ENCODE measurements around the gene TRIM15. TPM values are rescaled to one million over a fixed set of nuclear protein-coding genes. Genes with fewer than 3 reads are reported as not detected.

Gene TRIM15
- total and polyA plus RNA-seq, 8 donors: 0.13 to 24.6 TPM; not detected in 6

GRCh38 chr6:30172681-30173080 is 9.3 kb downstream of the TRIM15 start:
- no peak for DNase-seq
- Histone ChIP-seq H3K4me3 (no peak overlapping the region), H3K27me3 (peaks cover 0 to 75% (median 32%) of the 10 kb centered on the region in 3 donors), H3K4me1 (peaks cover 8 to 13% (median 9%) of the 10 kb centered on the region in 4 donors), H3K27ac (no peak overlapping the region), H3K36me3 (no peaks in the 10 kb centered on the region), H3K9me3 (no peaks in the 10 kb centered on the region)
- WGBS, 5 donors: 75 to 85% (median 81%) methylated on average over 4 of the region's 4 CpGs
- TF ChIP-seq POLR2AphosphoS5 (IDR thresholded peaks at IDR 0.05) (no peak), EP300 (IDR thresholded peaks at IDR 0.05) (no peak), CTCF (IDR thresholded peaks at IDR 0.05) (no peak), POLR2A (IDR thresholded peaks at IDR 0.05) (no peak)
- intact Hi-C loops (cut with DNase I; ENCODE audit: low total_unique reads): no loop called here

DNA sequence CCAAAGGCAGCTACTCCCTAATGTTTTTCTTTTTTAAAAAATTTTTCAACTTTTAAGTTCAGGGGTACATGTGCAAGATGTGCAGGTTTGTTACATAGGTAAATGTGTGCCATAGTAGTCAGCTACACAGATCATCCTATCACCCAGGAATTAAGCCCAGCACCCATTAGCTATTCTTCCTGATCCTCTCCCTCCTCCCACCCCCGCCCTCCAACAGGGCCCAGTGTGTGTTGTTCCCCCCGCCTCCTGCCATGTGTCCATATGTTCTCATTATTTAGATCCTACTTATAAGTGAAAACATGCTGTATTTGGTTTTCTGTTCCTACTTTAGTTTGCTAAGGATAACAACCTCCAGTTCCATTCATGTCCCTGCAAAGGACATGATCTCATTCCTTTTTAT is 12.4 kb downstream of the TRIM15 start:
- H3K4me1 ChIP-seq: peaks cover 8 to 13% (median 9%) of the 10 kb centered on the region in 4 donors
- no peak overlapping the region for H3K4me3 ChIP-seq
- peaks cover 0 to 10% (median 7%) of the 10 kb centered on the region in 4 donors for H3K9me3 ChIP-seq
- TF ChIP-seq EP300 (IDR thresholded peaks at IDR 0.05) (no peak), CTCF (IDR thresholded peaks at IDR 0.05) (no peak), POLR2AphosphoS5 (IDR thresholded peaks at IDR 0.05) (no peak)
- no peak for DNase-seq
- no peaks in the 10 kb centered on the region for H3K36me3 ChIP-seq
- H3K27me3 ChIP-seq: peaks cover 0 to 61% (median 24%) of the 10 kb centered on the region in 3 donors
- H3K27ac ChIP-seq: no peak overlapping the region
- WGBS, 5 donors: 76 to 88% (median 78%) methylated on average over 2 of the region's 2 CpGs
- intact Hi-C loops (cut with DNase I; ENCODE audit: low total_unique reads): no loop called here

- no peak overlapping the region for H3K27ac ChIP-seq
- H3K27me3 ChIP-seq: peaks cover 0 to 31% (median 0%) of the 10 kb centered on the region in 3 donors
- peaks cover 0 to 14% (median 7%) of the 10 kb centered on the region in 4 donors for H3K9me3 ChIP-seq
- no peak overlapping the region for H3K4me3 ChIP-seq
- no peaks in the 10 kb centered on the region for H3K36me3 ChIP-seq
- TF ChIP-seq EP300 (IDR thresholded peaks at IDR 0.05) (no peak), POLR2A (IDR thresholded peaks at IDR 0.05) (no peak), CTCF (IDR thresholded peaks at IDR 0.05) (no peak), POLR2AphosphoS5 (IDR thresholded peaks at IDR 0.05) (no peak)
- intact Hi-C loops (cut with DNase I; ENCODE audit: low total_unique reads): no loop called here
- WGBS, 5 donors: 0 to 92% (median 91%) methylated on average over 1 of the region's 1 CpG
- no peak for DNase-seq
- H3K4me1 ChIP-seq: no peaks in the 10 kb centered on the region
These were observed 15.5 kb downstream of the TRIM15 start for GRCh38 chr6:30178837-30179236.

DNA sequence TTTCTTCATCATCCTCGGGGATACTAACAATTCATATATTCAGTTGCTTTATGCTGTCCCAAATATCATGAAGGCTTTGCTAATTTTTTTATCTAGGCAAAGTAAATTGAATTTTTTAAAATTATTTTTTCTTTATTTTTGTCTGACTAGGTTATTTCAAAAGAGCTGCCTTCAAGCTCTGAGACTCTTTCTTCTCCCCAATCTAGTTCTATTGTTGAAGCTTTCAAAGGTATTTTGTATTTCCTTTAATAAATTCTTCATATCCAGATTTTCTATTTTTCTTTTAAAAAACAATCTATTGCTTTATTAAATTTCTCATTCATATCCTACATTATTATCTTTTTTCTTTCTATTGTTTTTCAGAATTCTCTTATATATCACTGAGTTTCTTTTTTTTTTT is 16.8 kb downstream of the TRIM15 start:
- no peaks in the 10 kb centered on the region for H3K4me1 ChIP-seq
- WGBS, 5 donors: 91 to 100% (median 93%) methylated on average over 1 of the region's 1 CpG
- no peak for DNase-seq
- H3K9me3 ChIP-seq: peaks cover 0 to 14% (median 7%) of the 10 kb centered on the region in 4 donors
- H3K27me3 ChIP-seq: peaks cover 0 to 17% (median 0%) of the 10 kb centered on the region in 3 donors
- H3K36me3 ChIP-seq: peaks cover 4 to 10% (median 9%) of the 10 kb centered on the region in 4 donors
- intact Hi-C loops (cut with DNase I; ENCODE audit: low total_unique reads): no loop called here
- no peak overlapping the region for H3K4me3 ChIP-seq
- TF ChIP-seq POLR2AphosphoS5 (IDR thresholded peaks at IDR 0.05): no peak
- TF ChIP-seq CTCF (IDR thresholded peaks at IDR 0.05): no peak
- TF ChIP-seq POLR2A (IDR thresholded peaks at IDR 0.05): no peak
- no peak for TF ChIP-seq EP300 (IDR thresholded peaks at IDR 0.05)
- H3K27ac ChIP-seq: no peak overlapping the region

Data from stomach (tissue), 9 donors.